HG02884 (cell line): ENCODE data around the gene TFF1.
A peak's percentile ranks its signal among the peaks of the same experiment; 100 is the strongest.

Experiments used
- ATAC-seq: cut with Tn5 transposase; IDR thresholded peaks from one replicate; pipeline ENCODE4 v1.9.1; 2021; ENCODE audit warnings: mild to moderate bottlenecking, moderate library complexity; ENCODE audit not compliant: unreplicated experiment

TFF1 gene

DNA sequence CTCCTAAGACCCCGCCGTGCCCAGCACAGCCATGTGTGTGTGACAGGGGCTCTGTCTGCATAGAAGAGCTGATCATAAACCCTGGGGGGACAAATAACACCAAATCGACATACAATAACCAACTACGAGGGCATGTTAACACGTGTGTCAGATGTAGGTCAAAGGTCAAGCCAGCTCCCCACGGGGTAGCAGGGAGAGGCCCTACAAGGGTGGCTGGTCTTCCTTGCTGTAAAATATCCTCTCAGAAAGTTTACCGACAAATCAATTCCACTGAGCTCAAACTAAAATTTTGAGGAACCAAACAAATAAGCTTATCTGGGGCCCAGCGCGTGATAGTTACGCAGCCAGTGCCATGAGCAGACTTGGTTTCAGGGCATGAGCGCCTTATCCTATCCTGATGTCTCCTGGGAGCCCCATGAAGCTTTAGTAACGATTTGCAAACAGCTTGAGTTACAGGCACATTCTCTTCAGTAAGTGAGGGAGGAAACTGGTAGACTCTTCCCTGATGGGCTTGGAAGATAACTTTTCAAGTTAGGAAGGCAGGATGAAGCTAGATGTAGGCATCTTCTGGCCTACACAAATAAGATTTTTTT is 32.2 kb upstream of the TFF1 start:
- no peak for ATAC-seq

DNA sequence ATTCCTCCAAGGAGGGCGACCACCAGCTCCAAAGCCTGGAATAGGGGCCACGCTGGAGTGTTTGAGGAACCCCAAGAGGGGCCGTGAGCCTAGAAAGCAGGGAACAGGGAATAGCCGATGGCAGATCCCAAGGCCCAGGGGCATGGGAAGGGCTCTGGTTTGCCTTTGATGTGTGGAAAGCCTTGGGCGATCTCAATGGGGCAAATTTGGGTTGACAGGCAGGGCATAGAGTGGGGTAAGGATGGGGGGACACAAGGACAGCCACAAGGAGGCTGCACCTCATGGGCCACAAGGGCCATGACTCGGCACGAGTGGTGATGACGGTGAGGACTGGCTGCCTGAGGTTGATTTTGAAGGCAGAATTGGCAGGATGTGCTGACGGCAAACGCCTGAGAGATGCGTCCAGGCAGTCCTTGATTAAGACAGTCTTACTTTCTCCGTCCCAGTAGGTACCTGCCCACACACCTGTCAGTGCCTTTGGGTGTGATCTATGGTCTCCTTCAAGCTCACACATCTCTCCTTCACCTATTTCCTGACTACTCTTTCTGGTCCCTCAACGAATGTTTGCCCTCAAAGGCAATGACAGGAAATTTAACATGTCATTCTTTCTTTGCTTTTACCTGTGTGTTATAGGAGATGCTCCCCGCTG is 31.5 kb upstream of the TFF1 start:
- ATAC-seq: no peak

DNA sequence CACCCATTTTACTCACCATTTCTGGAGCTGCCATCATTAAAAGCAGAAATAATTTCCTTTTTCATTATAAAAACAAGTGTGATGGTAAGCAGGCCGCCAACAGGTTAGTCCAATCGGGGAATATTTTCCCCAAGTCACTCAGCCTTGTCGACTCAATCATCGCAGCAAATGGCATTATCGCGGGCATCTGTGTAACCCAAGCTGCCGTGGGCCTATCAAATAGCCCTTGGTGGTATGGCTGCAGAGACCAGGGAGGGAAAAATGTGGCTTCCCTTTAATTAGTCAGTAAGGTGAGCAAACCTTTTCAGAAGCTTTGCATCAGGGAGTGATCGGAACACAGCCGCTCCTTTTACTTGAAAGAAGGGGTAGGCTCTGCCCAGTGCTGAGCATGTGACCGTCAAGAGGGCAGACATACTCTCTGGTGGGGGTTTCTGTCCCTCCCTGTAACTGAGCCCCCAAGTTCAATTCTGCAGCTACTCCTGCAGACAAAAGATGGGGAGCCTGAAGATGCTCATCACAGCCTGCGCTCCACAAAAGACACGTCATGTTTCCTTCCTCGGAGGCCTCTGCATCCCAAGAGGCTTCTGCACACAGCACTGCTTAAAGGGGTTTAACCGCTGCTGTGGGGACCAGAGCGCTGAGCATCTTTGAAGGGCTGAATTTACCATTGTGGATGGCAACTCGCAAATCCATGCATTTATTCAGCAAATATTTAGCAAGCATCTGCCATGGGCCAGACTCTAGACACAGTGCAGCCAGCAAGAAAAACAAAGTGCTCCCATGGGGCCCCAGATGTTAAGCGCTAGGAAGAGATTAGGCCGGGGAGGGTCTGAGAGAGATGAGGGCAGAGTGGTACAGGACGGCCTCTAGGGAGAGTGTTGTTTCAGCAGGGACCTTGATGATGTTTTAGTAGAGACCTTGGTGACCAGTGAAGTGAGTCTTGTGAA is 30.7 kb upstream of the TFF1 start:
- no peak for ATAC-seq

DNA sequence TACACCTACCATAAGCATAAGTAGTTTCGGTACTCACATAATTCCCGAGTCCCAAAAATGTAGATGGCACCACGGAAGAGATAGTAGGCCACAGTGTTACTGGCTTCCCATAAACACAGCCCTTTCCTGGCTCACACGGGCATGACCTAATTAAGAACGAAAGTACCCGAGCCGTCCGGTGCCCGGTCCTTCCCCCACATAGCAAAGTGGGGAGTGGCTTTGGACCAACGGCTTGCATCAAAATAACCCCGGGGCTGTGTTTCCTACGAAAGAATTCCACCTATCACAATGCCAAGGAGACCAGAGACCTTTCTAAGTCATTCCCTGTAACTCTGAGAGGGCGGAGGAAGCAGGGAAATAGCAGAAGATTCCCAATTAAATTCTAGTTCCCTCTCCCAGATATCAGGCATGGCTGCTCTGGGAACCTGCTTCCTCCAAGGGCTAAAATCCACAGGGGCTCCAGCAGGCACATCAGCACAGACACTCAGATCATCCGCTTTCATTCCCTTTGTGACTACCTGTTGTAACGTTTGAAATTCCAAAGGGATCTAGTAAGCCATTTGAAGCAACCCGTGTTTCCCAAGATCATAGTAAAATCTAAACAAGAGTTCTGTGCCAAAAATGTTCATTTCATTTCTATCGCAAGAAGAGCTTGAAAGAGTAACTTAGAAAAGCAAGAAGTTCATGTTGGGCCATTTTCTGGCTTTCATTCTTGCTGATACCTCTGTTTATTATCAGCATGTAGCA is 29.7 kb upstream of the TFF1 start, which contains the start of gene TMPRSS3:
TMPRSS3 (minus strand) TSS at position 148 of the 747 bp plus-strand sequence. CDS start 635 bp downstream, outside the sequence.
- no peak for ATAC-seq

DNA sequence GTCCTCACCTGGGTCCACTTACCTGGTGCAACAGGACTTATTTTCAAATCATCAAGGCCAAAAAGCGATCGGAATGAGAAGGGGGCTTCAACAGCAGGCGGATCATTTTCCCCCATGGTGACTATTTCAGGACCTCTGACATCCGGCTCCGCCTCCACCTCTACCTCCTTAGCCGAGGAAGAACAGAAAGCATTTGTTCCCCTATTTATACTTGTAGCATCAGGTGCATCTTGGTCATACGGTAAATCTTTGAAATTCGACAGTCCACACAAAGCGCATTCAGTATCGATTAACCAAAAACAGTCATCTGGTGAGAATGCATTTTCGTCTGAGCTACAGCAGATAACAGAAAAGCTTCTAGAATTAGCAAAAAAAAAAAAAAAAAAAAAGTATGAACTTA is 29.0 kb upstream of the TFF1 start:
- no peak for ATAC-seq

DNA sequence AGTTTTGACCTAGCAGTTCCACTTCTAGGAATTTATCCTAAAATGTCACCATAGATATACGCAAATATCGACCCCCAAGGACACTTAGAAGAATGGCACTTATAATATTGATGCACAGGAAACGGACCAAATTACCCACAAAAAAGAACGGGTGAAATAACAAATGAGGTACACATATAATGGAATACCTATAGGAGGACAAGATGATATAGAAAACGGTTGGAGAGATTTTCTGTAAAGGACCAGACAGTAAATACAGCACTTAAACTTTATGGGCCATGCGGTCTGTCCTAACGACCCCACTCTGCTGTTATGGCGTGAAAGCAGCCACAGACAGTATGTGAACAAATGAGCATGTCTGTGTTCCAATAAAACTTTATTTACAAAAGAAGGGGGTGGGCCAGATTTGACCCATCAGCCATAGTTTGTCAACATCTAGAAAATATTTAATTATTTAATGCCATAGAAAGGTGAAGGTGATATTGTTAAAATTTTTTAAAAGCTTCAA is 27.2 kb upstream of the TFF1 start:
- no peak for ATAC-seq

DNA sequence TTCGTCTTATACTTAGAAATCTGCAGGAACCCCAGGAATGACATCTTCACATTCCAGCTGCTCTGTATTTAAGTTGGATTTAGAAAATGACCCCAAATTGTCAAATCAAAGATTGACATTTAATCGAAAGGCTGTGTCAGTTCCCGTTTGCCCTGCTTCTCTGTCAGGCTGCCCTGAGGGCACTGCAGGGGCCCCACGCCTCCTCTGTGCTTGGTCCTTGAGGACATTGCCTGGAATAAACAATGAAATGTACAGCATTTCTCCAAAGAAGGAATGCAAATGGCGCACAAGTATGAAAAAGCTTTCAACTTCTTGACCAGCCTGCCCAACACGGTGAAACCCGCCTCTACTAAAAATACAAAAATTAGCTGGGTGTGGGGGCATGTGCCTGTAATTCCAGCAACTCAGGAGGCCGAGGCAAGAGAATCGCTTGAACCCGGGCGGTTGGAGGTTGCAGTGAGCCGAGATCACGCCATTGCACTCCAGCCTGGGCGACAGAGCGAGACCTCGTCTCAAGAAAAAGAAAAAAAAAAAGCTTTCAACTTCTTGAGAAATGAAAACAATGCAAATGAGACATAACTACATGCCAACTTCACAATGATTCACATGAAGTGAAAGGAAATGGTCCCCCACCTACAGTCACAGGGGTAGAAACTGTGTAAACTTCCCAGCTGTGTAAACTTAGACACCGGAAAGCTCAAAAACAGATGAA is 26.6 kb upstream of the TFF1 start:
- peak; percentile 72 for ATAC-seq

DNA sequence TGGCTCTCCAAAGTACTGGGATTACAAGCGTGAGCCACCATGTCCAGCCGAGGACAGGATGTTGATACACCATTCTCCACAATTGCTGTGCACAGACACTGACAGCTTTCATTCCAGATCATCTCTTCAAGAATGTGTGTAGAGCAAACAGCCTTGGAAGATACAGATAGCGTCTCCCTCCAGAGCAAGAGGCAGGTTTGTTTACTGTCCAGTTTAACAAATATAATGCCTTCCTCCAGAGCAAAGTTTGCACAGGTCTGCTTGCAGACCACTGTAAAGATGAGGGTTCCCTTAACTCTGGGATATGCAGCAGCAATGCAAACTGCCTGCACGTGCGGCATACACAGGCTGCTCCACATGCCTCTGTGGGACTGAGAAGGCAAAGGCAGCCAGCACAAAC is 25.0 kb upstream of the TFF1 start:
- ATAC-seq: no peak

DNA sequence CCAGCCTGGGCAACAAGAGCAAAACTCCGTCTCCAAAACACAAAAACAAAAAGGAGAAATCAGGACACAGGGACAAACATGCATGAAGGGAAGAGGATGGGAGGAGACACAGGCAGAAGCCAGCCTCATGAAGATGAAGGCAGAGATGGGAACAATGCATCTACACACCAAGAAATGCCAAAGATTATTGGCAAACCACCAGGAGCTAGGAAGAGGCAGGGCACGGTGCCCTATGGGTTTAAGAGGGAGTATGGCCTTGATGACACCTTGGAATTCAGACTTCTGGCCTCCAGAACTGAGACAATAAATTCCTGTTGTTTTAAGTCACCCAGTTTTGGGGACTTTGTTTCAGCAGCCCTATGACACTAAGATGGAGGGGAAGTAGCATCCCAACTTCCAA is 24.4 kb upstream of the TFF1 start:
- no peak for ATAC-seq

DNA sequence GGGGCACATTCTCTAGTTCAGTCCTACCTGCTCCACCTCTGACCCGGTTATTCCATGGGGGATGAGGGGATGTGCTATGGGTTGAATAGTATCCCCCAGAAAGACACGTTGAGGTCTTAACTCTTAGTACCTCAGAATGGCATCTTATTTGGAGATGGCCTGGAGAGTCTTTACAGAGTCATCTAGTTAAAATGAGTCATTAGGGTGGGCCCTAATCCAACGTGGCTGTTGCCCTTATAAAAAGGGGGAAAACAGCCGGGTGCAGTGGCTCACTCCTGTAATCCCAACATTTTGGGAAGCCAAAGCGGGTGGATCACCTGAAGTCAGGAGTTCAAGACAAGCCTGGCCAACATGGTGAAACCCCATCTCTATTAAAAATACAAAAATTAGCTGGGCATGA is 23.9 kb upstream of the TFF1 start:
- no peak for ATAC-seq

DNA sequence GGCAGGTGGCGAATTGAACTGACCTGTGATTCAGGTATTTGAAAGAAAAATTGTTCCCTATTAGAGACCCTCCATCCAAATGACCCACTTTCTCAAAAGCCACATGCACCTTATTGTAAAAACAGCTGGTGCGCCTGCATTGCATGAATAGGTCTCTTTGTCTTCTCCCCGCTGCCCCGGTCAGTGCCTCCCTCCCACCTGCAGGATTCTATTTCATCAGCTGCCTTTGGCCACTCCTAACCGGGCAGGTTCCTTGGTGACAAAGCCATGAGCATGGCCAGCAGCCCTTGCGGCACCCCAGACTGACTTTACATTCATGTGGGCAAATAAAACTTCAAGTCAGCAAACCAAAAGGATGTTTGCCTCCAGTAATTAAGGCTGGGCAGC is 23.1 kb upstream of the TFF1 start:
- no peak for ATAC-seq

DNA sequence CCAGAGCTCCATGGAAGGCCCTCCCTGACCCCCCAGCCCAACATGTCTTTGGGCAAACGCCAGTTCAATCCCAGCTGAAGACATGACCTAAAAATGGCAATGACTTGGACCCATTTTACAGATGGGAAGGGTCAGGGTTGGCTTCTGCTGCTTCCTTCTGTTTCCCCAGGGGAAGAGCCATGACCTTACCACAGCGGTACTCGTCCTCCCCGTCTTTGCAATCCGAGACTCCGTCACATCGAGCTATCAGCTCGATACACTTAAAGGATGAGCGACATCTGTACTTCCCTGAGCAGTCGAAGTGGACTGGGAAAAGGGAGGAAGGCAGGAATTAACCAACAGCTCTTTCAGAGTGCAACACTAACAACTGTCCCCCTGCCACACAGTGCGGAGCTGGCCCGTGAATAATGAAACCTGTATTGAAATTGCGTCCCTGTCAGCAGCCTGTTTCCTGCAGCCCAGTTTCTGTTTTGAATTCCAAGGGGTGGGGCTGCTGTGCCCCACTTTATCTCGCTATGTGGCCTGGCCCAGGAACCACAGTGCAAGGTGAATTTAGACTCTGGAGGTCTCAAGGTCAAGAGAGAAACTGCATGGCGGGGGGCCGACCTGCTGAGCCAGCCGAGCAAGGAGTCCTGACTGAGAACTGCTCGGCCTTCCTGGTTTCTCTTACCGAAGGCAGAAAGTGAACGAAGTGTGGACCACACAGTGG is 22.6 kb upstream of the TFF1 start:
- ATAC-seq: no peak

DNA sequence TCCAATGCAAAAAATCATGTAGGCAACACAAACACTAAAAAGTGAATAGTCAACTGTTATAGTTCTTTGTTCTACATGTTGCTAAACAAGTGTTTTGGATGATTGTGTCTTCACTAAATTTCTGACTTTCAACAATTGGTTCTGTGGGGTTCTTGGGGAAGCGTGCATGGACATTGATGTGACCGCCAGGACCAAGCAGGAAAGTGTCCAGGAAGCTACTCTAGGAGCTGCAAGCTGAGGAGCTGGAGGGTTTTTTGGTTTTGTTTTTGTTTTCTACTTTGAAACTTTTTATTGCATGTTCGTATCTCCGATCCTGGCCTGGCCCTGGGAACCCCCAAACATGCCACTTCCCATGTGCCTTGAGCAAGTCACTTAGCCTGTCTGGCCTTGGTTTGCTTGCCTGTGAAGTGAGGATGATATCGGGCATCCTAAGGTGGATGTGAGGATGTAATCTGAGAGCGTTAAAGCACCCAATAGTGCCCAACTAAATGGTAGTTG is 21.6 kb upstream of the TFF1 start:
- ATAC-seq: no peak

DNA sequence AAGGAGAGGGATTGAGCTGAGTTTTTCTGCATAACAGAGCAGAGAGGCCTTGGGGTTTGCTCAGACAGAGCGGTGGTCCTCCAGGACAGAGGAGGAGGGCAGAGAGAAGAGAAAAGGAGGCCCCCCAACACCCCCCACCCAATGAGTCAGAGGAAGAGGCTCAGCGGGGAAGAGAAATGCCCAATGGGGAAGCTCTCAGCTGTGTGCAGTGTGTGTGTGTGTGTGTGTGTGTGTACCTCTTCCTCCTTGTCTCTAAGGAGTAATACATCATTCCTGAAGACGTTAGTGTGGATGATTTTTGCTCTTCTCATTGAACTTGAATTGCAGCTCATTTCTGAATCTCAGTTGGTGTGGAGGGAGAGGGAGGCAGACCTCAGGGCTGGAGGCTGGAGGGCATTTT is 20.8 kb upstream of the TFF1 start:
- no peak for ATAC-seq

DNA sequence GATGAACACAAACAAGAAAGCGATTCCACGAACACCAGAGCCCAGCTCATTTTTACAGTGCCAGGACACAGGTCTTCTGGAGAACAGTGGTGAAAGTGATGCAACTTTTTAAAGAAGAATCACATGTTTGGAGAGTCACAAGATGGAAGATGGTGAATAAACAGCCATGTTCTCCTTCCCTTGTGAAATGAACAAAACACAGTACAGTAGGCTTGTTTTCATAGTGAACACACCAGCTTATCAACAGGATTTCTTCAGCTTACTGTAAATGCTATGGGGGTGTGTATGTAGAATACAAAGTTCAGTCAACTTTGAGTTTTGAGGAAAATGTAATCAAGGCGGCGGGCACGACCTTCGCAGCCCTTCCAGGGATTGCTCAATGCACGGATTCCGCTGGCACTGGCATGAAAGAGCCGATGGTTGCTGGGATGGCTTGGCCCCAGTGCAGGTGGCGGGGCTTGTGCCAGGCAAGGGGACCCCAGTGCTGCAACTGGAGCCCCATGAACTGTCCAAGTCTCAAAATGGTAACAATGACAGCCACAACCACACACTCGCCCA is 19.8 kb upstream of the TFF1 start:
- no peak for ATAC-seq

DNA sequence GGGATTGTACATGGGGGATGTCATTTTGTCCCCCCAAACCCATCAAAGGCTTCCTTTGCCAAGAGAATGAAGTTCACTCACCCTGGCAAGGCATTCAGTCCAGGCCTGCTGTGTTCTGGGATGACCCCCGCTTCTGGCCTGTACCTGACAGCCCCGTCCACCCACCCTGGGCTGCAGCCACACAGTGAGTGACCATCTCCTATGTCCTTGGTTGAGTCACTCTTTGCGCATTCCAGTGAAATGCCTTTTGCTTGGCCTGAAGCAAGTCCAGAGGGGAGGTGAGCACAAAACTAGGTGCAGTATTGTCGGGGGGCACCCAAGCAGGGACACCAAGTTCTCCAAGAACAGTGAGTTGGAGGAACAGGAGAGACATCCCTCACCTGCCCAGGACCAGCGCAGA is 19.3 kb upstream of the TFF1 start:
- ATAC-seq: no peak

DNA sequence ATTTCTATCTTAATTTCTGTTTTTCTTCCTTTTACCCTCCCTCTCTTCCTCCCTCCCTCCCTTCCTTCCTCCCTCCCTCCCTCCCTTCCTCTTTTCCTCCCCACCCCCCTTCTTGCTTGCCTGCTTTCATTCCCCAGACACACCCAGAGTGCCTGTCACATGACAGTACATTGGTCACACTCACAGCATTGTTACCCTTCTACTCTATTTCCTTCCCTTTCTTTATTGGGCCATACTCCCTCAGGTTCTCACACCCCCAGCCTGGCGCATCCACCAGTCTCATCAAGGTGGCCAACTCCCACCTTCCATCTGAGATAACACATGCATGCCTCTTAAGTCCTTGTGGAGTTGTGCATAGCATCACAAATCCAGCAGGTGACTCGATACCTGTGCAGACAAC is 18.7 kb upstream of the TFF1 start:
- ATAC-seq: no peak

DNA sequence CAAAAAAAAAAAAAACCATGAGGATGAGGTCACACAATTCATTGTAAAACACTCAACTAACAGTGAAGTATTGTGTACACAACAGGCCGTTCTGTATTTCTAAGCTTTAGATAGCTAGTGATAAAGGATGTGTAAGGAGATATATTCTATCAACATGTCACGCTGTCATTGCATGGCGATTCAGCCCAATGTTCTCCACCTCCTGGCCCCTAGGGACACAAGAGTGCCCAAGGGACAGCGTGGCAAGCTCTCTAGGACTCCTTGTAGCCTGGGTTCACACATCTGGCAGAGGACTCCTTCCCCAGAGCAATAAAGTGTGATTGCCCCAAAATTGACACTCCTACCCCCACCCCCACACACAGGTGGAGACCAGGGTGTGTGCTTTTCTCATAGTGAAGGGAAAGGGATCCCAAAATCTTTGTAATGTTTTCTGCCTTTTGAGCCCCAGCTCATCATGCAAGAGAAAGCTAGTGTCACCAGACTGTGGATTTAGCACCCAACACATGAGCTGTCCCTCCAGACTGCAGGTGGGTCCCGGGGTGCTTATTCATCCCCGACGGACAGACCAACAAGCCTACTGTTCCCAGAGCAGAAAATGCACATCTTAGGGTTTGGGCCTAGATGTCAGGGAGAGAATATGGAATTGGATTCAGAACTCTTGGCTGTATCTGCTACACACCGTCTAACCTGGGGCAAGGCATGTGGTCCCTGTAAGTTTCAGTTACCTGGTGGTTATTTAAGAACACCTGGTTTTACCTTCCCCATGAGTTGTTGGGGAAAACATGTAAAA is 18.0 kb upstream of the TFF1 start:
- ATAC-seq: no peak
